GM12801 (cell line): ENCODE results near the gene FZD8.

ENCODE experiments used
- TF ChIP-seq, protein P1 (sequence below): IDR thresholded peaks from one replicate; pipeline ENCODE4 v1.5.1; 2011; ENCODE audit warnings: control low read depth; ENCODE audit not compliant: insufficient read length; ENCODE audit errors: extremely low read depth

Gene FZD8

DNA sequence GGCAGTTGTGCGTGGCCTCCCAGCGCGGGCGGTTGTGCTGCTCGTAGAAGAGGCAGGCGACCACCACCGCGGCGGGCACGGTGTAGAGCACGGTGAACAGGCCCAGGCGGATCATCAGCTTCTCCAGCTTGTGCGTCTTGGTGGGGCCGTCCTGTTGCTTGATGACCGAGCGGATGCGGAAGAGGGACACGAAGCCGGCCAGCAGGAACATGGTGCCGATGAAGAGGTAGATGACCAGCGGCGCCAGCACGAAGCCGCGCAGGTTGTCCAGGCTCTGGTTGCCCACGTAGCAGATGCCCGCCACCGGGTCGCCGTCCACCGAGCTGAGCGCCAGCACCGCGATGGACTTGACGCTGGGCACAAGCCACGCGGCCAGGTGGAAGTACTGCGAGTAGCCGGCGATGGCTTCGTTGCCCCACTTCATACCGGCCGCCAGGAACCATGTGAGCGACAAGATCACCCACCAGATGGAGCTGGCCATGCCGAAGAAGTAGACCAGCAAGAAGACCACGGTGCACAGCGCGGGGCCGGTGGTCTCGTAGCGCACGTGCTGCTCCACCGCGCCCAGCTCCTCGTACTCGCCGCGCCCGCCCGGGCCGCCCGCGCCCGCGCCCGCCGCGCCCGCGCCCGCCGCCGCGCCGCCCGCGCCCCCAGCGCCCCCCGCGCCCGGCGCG, 2.2 kb downstream of the FZD8 start:
- TF ChIP-seq, protein P1, sequence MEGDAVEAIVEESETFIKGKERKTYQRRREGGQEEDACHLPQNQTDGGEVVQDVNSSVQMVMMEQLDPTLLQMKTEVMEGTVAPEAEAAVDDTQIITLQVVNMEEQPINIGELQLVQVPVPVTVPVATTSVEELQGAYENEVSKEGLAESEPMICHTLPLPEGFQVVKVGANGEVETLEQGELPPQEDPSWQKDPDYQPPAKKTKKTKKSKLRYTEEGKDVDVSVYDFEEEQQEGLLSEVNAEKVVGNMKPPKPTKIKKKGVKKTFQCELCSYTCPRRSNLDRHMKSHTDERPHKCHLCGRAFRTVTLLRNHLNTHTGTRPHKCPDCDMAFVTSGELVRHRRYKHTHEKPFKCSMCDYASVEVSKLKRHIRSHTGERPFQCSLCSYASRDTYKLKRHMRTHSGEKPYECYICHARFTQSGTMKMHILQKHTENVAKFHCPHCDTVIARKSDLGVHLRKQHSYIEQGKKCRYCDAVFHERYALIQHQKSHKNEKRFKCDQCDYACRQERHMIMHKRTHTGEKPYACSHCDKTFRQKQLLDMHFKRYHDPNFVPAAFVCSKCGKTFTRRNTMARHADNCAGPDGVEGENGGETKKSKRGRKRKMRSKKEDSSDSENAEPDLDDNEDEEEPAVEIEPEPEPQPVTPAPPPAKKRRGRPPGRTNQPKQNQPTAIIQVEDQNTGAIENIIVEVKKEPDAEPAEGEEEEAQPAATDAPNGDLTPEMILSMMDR = no peak

DNA sequence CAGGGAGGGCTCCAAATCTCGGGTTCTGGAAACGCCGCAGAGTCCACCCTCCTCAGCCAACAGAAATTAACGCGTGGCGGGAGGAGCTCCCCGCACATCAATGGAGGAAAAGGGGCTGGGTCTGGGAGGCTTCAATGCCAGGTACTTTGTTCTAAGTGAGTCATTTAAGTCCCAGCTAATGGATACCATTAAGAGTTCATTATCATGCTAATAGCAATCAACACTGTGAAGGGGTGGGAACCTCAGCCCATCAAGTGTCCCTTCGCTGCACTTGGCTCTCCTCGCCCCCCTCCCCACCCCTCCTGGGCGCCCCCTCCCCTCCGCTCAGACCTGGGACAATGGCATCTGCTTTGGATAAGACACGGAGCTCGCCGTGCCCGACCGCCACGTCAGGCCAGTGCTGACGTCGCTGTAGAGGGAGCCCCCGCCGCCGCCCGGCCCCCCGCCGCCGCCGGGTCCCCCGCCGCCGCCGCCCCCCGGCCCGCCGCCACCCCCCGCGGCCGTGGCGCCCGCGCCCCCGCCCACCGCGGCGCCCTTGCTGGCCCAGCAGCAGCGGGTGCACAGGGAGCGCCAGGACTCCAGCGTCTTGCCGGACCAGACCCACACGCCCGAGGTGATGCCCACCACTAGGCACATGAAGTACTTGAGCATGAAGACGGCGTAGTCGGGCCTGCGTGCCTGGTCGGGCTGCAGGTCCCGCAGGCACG, 2.9 kb downstream of the FZD8 start:
- TF ChIP-seq, protein P1 = no peak

DNA sequence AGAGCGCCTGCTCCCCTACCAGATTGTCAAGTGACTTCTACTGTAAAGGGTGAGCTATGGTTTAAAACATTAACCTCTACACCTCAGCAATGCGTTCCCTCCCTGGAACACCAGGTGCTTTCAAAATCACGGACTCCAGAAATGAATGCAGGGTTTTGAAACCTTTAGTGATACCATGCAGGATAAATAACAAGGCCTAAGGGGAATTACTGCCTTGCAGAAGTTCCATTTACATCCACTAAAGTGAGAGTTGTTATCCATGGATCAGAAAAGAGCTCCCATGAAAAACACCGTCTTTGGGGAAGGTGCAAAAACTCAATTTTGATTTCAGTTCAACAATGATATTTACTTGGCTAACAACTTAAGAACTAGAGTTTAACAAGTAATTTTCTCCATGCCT, 4.0 kb downstream of the FZD8 start:
- TF ChIP-seq, protein P1 = no peak

DNA sequence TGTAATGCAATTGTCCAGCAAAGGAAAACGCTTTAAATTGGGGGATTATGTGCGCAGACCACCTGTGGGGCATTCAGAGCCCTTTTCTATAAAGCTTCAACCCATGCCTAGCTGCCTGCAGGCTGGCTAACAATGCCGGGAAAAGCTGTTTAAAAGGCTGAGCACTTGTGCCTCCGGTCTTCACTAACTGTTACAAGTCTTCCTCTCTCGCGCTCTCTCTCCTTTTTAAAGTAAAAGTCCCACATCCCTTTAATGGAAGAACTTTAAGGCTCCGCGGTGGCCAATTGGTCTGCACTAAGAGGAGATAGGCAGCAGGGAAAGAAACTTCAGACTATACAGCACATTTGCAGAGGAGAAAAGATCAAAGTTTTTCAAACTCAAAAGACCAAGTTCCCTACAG, 4.6 kb downstream of the FZD8 start:
- TF ChIP-seq, protein P1 = no peak

DNA sequence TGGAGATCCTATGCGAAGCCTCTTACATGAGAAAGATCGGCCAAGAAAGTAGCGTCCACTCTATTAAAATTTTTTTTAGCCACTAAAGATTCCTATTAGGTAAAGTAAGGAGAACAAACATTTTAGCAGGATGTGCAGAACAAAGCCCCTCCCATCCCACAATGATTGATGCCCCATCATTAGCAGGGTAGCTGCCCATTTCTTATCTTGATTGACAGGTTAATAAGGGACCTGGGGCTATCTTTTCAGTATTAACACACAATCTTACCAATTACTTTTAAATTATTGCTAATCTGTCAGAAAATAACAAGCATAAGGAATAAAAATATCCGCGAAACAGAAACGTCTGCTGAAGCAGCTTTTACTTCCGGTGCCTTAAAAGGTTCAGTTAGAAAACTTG, 5.1 kb downstream of the FZD8 start:
- TF ChIP-seq, protein P1 = no peak

DNA sequence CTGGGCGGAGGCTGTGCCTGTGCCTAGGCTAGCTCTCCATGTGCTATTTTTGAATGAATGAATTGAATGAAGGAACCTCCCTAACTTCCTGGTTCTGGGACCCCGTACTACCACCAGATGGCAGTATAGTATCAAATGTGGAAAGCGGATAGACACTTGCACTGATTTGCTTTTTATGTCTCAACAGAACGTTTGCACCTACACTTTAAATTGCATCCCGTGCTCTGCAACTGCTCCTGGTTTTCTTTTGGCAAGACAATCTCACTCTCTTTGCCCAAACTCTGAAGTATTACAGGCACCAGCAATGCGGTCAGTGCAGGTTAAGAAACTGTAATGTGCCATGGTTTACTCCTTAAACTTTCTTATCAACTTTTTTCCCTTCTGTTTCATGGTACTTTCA, 6.5 kb downstream of the FZD8 start:
- TF ChIP-seq, protein P1 = no peak

DNA sequence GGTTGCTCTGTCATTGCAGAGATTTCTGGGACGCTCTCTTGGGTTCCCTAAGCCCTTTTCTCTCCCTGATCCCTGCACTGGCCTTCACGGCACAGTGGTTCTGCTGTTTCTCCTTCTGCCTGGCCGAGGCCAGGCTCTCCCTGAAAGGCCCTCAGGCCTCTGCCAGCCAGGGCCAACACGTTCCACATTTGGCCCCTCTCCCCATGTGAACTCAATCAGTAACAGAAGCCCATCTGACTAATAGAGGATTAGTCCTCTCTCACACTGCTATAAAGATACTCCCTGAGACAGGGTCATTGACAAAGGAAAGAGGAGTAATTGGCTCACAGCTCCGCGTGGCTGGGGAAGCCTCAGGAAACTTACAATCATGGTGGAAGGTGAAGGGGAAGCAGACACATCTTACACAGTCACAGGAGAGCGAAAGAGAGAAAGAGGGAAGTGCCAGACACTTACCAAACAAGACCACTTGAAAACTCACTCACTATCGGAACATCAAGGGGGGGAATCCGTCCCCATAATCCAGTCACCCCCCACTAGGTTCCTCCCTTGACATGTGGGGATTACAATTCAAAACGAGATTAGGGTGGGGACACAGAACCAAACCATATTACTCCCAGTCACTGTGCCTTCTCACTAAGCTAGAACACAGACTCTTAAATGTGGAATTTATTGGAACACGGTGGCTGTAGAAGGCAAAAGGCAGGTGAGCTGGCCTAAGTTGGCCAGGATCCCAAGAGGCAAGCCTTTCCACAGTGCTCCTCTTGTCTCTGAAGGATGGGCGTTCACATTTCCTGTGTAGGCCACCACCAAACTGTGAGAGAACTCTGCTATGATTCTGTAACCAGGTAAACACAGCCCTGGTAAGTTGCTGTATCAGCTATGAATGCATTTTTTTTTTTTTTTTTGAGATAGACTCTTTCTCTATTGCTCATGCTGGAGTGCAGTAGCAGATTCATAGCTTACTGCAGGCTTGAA, 8.8 kb downstream of the FZD8 start:
- TF ChIP-seq, protein P1 = no peak
